NCI-H69 (cell line): Measurements from ENCODE around the gene TUBB1.

Source experiments
- DNase-seq: peaks from one replicate; lab custom pipeline; 2025; lab: John Stamatoyannopoulos, UW

TUBB1 gene

GRCh38 chr20:58989196-58989595 is 30.0 kb upstream of the TUBB1 start:
- DNase-seq, result no peak

DNA sequence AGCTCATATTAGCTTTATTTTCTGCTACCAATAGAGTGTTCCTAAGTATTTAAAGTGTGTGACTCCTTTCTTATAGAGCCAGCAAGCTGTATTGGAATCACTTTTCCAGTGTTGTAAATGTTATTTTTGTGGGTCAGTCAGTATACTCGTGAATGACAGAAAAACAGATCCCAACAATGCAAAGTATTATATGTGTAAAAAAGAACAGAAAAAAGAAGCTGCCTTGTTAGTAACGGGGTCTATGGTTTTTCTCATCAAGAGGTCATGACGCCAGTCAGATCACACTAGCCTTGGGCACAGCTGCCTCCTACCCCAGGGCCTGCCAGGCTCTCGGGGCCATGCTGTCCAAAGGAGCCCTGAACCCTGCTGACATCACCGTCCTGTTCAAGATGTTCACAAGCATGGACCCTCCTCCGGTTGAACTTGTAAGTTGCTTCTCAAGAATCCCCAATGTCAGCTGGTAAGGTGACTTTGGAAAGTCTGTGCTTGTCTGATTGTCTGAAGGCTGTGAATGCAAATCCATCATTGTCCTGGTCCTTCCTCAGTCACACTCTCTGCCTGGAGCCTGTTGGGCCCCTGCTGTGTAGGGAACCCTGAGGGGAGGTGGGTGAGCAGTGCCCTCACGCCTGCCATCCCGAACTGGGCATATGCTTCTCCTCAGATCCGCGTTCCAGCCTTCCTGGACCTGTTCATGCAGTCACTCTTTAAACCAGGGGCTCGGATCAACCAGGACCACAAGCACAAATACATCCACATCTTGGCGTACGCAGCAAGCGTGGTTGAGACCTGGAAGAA is 28.4 kb upstream of the TUBB1 start:
- DNase-seq, result no peak

GRCh38 chr20:58991715-58992114 is 27.5 kb upstream of the TUBB1 start:
- DNase-seq, result no peak

- no peak for DNase-seq
These were observed 26.3 kb upstream of the TUBB1 start for GRCh38 chr20:58992911-58993310.

- no peak for DNase-seq
These were observed 25.6 kb upstream of the TUBB1 start for GRCh38 chr20:58993332-58994248.

DNA sequence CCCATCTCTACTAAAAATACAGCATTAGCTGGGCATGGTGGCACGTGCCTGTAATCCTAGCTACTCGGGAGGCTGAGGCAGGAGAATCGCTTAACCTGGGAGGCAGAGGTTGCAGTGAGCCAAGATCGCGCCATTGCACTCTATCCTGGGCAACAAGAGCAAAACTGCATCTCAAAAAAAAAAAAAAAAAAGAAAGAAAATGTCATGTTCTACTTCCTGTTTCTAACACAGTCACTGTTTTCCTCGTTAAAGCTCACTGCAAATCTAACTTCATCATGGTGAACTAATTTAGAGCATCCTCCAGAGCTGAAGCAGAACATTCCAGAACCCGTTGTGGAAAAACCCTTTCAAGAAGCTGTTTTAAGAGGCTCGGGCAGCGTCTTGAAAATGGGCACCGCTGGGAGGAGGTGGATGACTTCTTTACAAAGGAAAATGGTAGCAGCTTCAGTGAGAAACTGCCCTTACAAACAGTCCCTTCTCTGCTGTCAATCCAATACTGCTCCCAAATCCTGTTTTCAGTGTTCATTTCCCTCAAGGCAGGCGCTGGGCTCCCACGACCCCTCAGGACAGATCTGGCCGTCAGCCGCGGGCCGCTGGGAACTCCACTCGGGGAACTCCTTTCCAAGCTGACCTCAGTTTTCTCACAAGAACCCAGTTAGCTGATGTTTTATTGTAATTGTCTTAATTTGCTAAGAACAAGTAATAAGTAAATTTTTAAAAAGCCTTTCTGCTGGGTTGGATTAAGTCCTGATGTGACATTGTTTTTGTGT is 24.7 kb upstream of the TUBB1 start:
- no peak for DNase-seq

DNA sequence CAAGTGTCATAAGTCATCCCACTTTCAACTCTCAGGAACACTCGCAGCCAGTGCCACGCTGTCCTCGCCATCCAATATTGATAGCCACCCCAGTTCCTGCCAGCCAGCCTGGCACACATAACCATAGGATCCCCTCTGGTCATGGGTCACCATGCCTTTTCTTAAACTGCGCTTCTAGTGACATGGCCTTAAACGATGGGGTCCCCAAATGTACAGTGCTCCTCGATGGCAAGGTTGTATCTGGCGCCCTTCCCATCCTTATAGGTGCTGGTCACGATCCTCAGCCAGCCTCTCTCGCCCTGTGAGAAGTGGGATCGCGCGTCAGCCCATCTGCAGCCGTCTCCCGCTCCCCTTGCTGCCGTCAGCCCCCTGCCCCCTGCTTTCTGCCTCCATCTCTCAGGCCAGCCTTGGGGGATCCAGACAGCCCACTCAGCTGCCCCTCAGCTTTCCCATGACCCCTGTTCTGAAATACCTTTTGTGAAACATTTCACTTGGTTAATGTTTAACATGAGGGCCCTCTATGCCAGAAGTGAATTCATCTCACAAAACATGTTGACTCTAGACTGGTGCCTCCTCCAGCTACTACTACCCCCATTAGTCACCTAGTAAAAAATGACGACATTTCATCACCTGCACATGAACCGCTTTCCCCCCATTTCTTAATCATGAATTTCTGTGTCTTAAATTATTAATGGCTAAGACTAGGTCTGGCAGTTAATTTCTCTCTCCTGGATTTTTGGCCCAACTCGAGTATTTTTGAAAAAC is 23.6 kb upstream of the TUBB1 start:
- DNase-seq, result no peak

DNA sequence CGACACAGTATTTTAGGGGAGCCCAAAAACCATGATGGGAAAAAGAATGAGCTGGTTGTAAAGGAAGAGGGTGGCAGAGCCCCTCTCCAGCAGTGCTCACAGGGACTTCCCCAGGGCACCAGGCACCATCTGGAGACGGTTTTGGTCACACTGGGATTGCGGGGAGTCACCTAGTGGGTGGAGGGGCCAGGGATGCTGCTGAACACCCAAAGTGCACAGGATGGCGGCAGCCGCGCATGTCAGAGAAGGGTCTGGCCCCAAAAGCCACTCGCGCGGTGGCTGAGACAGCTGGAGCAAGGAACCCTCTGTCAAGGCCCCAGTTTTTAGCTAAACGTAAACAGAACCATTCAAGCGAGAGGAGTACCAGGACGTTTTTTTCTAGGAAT is 23.0 kb upstream of the TUBB1 start:
- no peak for DNase-seq

DNA sequence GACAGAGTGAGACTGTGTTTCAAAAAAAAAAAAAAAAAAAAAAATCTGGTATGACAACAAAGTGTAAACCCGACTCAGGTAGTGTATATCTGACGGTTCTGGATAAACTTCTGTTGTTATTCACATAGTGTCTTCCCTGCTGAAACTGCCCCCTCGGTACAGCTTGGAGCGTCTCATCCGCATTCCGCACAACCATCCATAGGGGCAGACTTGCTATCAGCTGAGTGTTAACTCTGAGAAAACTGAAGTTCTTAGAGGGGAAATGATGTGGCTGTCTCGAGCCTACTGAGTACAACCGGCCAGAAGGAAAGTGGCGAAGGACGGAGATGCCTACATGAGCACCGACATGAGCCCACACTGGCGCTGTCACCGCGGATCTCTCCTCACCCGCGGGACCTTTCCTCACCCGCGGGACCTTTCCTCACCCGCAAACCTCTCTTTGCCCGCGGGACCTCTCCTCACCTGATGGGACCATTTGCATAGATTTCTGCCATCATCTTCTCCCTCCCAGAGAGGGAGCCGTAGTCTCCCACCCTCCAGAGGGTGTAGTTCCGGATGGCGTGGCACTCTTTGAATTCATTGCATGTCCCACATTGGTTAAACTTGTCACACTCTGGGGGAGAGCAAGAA is 22.0 kb upstream of the TUBB1 start:
- DNase-seq, result no peak

DNA sequence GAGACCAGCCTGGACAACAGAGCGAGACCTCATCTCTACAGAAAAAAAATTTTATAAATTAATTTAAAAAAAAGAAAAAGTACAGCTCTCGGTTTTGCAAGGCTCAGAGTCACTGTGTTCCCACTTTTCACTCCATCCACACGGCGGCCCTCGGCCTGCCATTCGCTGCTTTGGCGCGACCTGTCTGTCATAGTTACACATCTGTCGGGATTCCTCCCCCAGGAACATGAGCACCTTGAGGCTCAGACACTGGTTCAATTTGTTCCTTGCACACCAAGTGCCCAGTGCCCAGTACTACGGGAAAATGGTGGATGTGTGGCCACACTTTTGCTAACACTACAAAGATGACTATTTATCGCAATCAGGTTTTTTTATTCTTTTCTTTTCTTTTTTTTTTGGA is 20.6 kb upstream of the TUBB1 start:
- no peak for DNase-seq

GRCh38 chr20:59000326-59000725 is 18.9 kb upstream of the TUBB1 start:
- DNase-seq, result no peak

- no peak for DNase-seq
These were observed 18.2 kb upstream of the TUBB1 start for GRCh38 chr20:59001068-59001448.

DNA sequence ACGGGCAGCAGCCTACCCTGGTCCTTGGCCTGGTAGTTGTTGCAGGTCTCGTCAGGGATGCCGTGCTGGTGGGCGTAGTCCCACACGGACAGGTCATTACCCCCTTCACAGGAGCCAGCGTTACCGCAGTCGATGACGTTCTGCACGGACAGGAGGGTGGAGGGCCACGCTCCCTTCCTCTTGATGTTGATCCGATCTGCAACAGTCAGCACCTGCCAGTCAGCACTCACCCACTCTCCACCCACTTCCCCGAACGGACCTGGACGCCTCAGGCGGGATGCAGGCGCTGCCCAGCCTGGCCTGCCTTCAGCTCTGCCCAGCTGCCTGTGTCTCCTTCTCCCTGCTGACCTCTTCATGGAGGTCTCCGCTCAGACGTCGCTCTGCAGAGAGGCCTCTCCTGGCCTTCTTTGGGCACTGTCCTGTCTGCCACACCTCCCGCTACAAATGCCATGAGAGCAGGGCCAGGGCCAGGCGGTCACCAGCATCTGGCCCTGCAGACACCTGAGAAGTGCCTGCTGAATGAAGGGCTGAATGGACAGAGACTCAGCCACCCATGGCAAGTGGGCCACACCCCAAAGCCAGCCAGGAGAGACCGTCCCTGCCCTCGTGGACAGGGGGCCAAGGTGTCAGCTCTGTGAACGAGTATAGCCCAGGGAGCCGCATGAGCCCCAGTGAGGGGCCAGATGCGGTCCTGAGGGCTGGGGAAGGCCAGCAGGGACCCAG is 17.6 kb upstream of the TUBB1 start:
- no peak for DNase-seq

DNA sequence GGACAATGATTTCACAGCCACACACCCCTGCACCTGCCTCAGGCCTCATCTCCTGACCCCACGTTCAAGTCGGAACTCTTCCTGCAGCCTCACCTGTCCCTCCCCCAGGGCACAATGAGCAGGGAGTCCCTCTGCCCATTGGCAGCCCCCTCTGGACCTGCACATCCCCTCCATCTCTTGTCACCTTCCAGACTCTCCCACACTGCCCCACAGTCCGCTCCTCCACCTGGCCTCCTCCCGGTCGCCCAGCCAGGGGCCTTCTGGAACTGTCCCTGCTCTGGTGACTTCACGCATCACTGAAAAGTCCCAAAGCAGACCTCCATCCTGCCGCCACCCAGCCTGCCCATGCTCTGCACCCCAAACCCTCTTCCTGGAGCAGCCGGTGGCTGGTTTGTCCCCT is 16.8 kb upstream of the TUBB1 start:
- DNase-seq, result no peak

DNA sequence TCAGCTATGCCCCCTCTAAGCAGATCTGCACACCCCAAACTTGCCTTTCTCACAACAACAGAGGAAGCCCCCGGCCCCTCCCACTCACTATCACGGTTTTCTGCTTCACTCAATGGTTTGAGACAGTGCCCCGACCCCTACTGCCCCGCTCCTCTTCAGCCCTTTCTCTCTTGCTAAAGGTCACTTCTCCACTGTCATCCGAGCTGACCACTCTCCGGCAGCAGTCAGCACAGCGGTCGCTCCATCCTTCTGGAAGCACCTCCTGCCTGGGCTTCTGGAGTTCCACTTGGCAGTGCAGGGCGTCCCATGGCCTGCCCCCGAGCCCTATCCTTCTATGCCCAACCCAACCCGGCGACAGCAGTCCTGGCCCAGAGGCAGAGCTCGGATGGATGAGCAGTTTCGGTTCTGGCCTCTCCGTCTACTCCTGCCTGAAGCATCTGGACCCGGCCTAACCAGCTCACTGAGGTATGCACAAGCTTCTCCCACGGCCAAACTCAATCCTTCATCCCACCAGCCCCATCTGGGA is 16.3 kb upstream of the TUBB1 start:
- no peak for DNase-seq

DNA sequence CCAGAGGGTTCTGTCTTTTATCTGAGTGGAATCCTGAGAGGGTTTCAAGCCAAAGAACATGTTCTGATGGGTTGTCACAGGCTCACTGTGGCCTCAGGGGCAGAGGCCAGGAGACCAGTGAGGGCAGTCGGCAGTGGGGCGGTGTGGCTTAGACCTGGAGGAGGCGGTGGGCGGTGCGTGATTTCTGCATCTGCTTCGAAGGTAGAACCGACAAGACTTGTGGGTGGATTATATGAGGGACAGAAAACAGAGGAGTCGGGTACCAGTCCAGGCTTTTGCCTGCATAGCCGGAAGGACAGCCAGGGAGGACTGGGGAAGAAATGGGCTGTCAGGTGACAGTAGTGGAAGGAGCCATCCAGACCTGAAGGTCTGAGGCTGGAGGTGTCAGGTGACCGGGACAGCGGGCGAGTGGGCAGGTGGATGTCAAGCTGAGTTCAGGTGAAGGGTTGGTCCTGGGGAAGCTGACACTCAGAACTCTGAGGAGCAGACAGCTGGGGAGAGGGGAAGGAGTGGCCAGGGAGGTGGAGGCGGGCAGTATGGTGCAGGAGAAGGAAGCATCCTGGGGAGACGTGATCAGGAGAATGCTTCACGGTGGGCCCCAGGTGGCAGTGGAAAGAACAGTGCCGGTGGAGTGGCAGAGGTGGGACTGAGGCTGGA is 15.3 kb upstream of the TUBB1 start:
- DNase-seq, result no peak

DNA sequence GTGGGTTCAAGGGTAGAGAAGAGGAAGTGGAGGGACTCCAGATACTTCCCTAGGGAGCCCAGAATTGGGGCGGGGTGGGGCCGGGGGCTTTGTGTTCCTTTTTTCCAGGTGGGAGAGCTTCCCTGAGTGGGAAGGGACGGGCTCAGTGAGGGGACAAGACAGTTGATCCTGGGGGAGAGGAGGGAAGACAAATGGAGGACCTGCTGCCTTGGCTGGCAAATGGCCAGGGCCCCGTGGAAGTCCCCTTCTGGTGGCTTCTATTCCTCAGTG is 14.8 kb upstream of the TUBB1 start:
- peak; percentile 8 for DNase-seq

DNA sequence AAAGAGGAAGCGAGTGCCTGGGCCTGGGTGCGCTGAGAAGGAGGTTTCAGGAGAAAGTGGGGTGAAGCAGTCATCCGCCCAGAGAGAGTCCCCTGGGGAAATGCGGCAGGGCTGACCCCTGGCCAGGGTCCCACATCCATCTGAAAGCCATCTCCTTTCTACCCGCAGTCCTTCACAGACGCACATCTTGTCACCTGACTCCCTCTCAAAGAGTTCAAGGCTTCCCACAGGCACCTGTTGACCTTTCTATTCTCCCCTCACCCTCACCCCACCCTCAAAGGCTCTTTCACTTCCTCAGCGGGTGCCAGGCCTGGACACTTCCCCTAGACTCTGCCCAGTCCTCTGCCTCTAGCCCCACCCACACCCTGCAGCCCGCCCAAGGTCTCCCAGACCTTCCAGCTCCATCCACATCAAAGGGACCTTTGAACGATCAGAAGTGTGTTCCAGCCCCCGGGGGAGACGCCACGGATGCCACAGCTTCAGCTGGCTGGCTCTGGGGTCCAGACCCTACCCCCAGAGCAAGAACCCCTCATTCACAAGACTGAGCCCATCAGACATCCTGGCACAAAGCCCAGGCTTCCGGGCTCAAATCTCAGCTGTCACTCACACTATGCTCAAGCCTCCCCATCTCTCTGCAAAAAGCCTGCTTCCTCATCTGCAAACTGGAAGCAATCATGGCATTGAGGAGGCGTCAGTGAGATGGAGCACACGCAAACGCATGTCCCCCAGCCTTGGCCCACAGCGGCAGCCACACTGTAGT is 14.3 kb upstream of the TUBB1 start:
- DNase-seq, result peak; percentile 9

DNA sequence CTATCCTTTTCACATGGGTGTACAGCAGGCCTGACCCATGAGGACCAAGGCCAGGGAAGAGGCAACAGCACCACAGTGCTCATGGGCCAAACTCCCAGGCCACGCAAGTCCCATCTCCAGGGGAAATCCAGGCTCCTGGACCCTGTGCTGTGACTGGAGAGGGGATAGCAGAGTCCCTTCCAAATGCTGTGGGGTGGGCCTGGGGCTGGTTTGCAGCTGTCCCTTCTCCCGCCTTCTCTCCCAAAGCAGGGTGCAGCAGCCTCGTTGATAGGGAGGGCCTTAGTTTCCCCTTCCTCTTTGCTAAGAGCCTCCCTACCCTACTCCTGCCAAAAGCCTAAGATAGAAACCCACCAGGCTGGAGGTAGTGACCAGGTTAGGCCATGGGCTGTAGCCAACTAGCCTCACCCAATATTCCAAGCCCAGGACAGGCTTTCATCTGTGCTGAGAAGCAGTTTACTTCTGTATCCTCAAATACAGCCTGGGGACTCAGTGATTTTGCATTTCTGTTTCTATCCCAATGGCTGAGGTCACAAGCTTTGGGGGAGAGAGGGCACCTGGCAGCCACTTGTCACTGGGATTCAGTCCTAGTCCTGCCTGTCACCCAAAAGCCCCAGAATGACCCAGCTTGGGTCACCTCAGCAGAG is 13.6 kb upstream of the TUBB1 start:
- DNase-seq, result no peak
